Adrenal gland (tissue), 12 donors: ENCODE measurements around the gene TEX29. TPM values are rescaled to one million over a fixed set of nuclear protein-coding genes. Genes with fewer than 3 reads are reported as not detected.

ENCODE experiments used
- DNase-seq, 7 donors: peaks; one replicate each; pipeline ENCODE4 v3.0.0-alpha.2; 2019 to 2020
- H3K27ac ChIP-seq, 5 donors: fragments of 200-600 bp; sonication (generic) in 4 of 5; 1 replicate in 3 of 5; 2 replicates in 2 of 5; pipeline versions ENCODE4 v1.5.1 to v1.8.0; 2016 to 2020; ENCODE audit warnings: mild to moderate bottlenecking in 1 of 5
- H3K27me3 ChIP-seq: fragments of 200-600 bp; 2 replicates; pipeline ENCODE4 v1.8.0; 2021
- H3K36me3 ChIP-seq, 2 donors: fragments of 200-600 bp; replicated peaks in 1 of 2; 1 replicate in 1 of 2; 2 replicates in 1 of 2; pipeline versions ENCODE4 v1.5.1 to v1.8.0; 2018 to 2022
- H3K4me1 ChIP-seq, 2 donors: fragments of 200-600 bp; replicated peaks in 1 of 2; 1 replicate in 1 of 2; 2 replicates in 1 of 2; pipeline versions ENCODE4 v1.5.1 to v1.8.0; 2018 to 2021
- H3K4me3 ChIP-seq, 4 donors: fragments of 200-600 bp; sonication (generic) in 3 of 4; one replicate each; pipeline ENCODE4 v1.5.1; 2016 to 2018
- H3K9me3 ChIP-seq, 3 donors: fragments of 200-600 bp; sonication (generic) in 1 of 3; replicated peaks in 1 of 3; 1 replicate in 2 of 3; 2 replicates in 1 of 3; pipeline versions ENCODE4 v1.5.1 to v1.8.0; 2016 to 2021
- CTCF ChIP-seq, 6 experiments: fragments of 450-650 bp in 4 of 6; fragments of 200-600 bp in 2 of 6; sonication (generic) in 1 of 6; IDR thresholded peaks; 1 replicate in 5 of 6; 2 replicates in 1 of 6; pipeline versions ENCODE4 v1.5.1 to v1.8.0; 2016 to 2021; ENCODE audit warnings: antibody characterized with exemption in 6 of 6, mild to moderate bottlenecking in 2 of 6, moderate library complexity in 1 of 6
- POLR2A ChIP-seq, 2 donors: fragments of 450-650 bp; IDR thresholded peaks; one replicate each; pipeline ENCODE4 v1.6.1; 2017; ENCODE audit warnings: antibody characterized with exemption in 2 of 2, mild to moderate bottlenecking in 2 of 2, moderate library complexity in 1 of 2
- WGBS, 4 donors: extraction: QIAGEN DNeasy Blood & Tissue Kit in 2 of 4; methylation state at CpG; one replicate each; pipeline versions ENCODE4 v1.1.5 to v1.1.7; 2013 to 2017; 5-methylcytosine and 5-hydroxymethylcytosine counted together
- intact Hi-C, 2 donors: fragments of 100-400 bp; cut with DNase I; formaldehyde crosslinking; loops; one replicate each; pipeline versions ENCODE4 v1.14.1 to v1.15.0; 2022 to 2023
- polyA plus RNA-seq, 3 donors: library from polyadenylated mRNA; stranded (reverse); fragments of 200-250 nt in 2 of 3; fragments of 350-450 nt in 1 of 3; fragmentation: Illumina TruSeq in 1 of 3; extraction: RNeasy Lipid Tissue Mini Kit (QIAGEN cat#74804) in 1 of 3; gene quantifications; one replicate each; pipeline ENCODE4 v1.2.3, GENCODE V29; 2013 to 2014
- total RNA-seq, 9 donors: library from RNA; depleted of rRNA in 4 of 9; stranded (reverse); fragments of >200 nt in 4 of 9; fragments of 120-200 nt in 1 of 9; fragmentation: NEBNext Ultra II Directional in 1 of 9; extraction: Animal tissue kit (Norgen Biotek cat#: 25700) in 1 of 9; gene quantifications; one replicate each; pipeline versions ENCODE4 v1.1.0 to v1.2.4, GENCODE V29; 2013 to 2023
- donor health status: healthy with polysubstance abuse.
- donor health status: Bipolar disorder and iron deficiency.
- donor health status: DM: yes; HTN: yes; CAD: no.
- donor health status: DM: no; HTN: no; CAD: no.
- donor health status: DM: no; HTN: no; CAD: no.
- donor health status: DM: yes; HTN: yes; CAD: no.

The TEX29 gene
- total and polyA plus RNA-seq, 12 donors, result 0.28 to 4.0 (median 0.34) TPM; not detected in 7

- TF ChIP-seq POLR2A (IDR thresholded peaks at IDR 0.05), result no peak
- no peak for TF ChIP-seq CTCF (IDR thresholded peaks at IDR 0.05)
- no peaks in the 10 kb centered on the region for H3K27me3 ChIP-seq
- 77 to 83% (median 81%) methylated on average over 18 to 24 of the region's 24 CpGs for WGBS, 4 donors
- H3K4me3 ChIP-seq, result no peak overlapping the region
- H3K36me3 ChIP-seq, result no peaks in the 10 kb centered on the region
- no peaks in the 10 kb centered on the region for H3K4me1 ChIP-seq
- intact Hi-C loops, result no loop called here
- H3K27ac ChIP-seq, result no peak overlapping the region
- DNase-seq, result peak in 2 of 7 donors; percentile 9 to 28
- no peaks in the 10 kb centered on the region for H3K9me3 ChIP-seq
Observed at GRCh38 chr13:111387026-111387871, 66.8 kb downstream of the TEX29 start.

- TF ChIP-seq POLR2A (IDR thresholded peaks at IDR 0.05), result no peak
- WGBS, 4 donors, result 66 to 81% (median 71%) methylated on average over 13 to 18 of the region's 18 CpGs
- DNase-seq, result peak in 1 of 7 donors; percentile 6
- Histone ChIP-seq H3K27ac (no peak overlapping the region), H3K9me3 (no peaks in the 10 kb centered on the region), H3K27me3 (no peaks in the 10 kb centered on the region), H3K4me1 (no peaks in the 10 kb centered on the region), H3K36me3 (no peaks in the 10 kb centered on the region), H3K4me3 (no peak overlapping the region)
- intact Hi-C loops, result no loop called here
Observed at GRCh38 chr13:111387945-111388600, 67.6 kb downstream of the TEX29 start.

- Histone ChIP-seq H3K4me3 (no peak overlapping the region), H3K36me3 (no peaks in the 10 kb centered on the region), H3K27me3 (no peaks in the 10 kb centered on the region), H3K27ac (no peak overlapping the region), H3K9me3 (no peaks in the 10 kb centered on the region), H3K4me1 (no peaks in the 10 kb centered on the region)
- WGBS, 4 donors, result 77 to 85% (median 81%) methylated on average over 13 to 19 of the region's 19 CpGs
- no peak for TF ChIP-seq POLR2A (IDR thresholded peaks at IDR 0.05)
- TF ChIP-seq CTCF (IDR thresholded peaks at IDR 0.05), result no peak
- intact Hi-C loops, result no loop called here
- DNase-seq, result peak in 1 of 7 donors; percentile 25
Observed at GRCh38 chr13:111388851-111389500, 68.5 kb downstream of the TEX29 start.

GRCh38 chr13:111389621-111390521 lies 69.4 kb downstream of the TEX29 start:
- DNase-seq, result peak in 2 of 7 donors; percentile 5 to 25
- Histone ChIP-seq H3K36me3 (no peaks in the 10 kb centered on the region), H3K27ac (no peak overlapping the region), H3K27me3 (no peaks in the 10 kb centered on the region), H3K4me1 (no peaks in the 10 kb centered on the region), H3K9me3 (no peaks in the 10 kb centered on the region), H3K4me3 (no peak overlapping the region)
- TF ChIP-seq POLR2A (IDR thresholded peaks at IDR 0.05), result no peak
- TF ChIP-seq CTCF (IDR thresholded peaks at IDR 0.05), result no peak
- 60 to 75% (median 70%) methylated on average over 16 to 21 of the region's 21 CpGs for WGBS, 4 donors
- intact Hi-C loops, result no loop called here
